Measurements from ENCODE around the gene STAC3. TPM values are rescaled to one million over a fixed set of nuclear protein-coding genes. Genes with fewer than 3 reads are reported as not detected.
A peak's percentile ranks its signal among the peaks of the same experiment; 100 is the strongest.
"Not testable (repeated sequence)": the region's sequence is repeated elsewhere in the genome, so short reads cannot be mapped to it uniquely, and the experiment has no call there.

The STAC3 gene
- polyA plus RNA-seq (2012; ENCODE audit: missing spikeins): 4.4 TPM

DNA sequence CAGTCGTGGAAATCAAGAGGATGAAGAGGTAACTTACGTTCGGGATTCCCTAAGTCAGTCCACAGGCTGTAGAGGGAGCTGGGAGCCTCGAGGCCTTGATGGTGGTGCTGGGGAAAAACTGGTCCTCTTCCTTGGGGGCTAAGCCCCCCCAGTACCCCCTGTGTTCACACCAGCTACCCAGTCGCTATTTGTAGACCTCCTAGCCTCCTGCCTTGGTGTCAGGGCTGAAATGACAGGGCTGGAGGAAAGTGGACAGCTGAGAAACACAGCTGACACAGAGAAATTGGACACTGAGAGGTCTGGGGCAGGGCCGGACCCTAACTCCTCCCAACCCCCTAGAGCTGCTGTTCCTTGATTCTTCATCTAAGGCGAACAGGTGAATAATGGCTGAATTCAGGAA is at the start of gene STAC3:
TSS of gene STAC3 (minus strand) at position 232 of the 400 bp plus-strand sequence. CDS start 1,551 bp downstream, outside the sequence.
- TF ChIP-seq TAF1 (IDR thresholded peaks at IDR 0.05; ENCODE audit: borderline replicate concordance, low read depth, low read length): no peak
- TF ChIP-seq POLR2A (IDR thresholded peaks at IDR 0.05; ENCODE audit: low read depth, low read length): no peak
- no peak for TF ChIP-seq POLR2AphosphoS5 (IDR thresholded peaks at IDR 0.05; ENCODE audit: low read depth, low read length)
- DNase-seq (ENCODE audit: insufficient read length) (no peak), FAIRE-seq (no peak)

DNA sequence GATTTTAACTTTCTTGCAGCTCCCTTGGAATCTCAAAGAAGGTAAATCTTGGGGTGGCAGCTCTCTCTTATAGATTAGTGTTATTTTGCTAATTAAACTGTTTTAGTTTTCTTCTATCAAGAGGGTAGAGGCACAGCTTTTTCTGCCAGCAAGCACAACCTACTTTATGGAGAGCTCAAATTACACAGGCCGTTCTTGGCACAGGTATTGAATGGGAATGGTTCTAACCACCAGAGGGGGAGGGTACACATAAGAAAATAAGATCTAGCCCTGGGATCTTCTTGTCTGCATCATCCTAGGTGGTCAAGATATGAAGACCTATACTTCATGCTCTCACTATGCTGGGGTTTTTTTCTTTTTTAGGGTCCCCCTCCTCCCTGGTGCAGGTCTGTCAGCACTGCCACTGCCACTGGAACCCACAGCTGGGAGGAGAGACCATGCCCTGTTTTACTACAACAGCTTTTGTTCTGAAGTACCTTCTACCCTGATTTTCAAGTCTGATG is 48.6 kb upstream of the STAC3 start:
- FAIRE-seq: no peak
- no peak for DNase-seq (ENCODE audit: insufficient read length)
- no peak for TF ChIP-seq POLR2AphosphoS5 (IDR thresholded peaks at IDR 0.05; ENCODE audit: low read depth, low read length)
- TF ChIP-seq TAF1 (IDR thresholded peaks at IDR 0.05; ENCODE audit: borderline replicate concordance, low read depth, low read length): no peak
- no peak for TF ChIP-seq POLR2A (IDR thresholded peaks at IDR 0.05; ENCODE audit: low read depth, low read length)

DNA sequence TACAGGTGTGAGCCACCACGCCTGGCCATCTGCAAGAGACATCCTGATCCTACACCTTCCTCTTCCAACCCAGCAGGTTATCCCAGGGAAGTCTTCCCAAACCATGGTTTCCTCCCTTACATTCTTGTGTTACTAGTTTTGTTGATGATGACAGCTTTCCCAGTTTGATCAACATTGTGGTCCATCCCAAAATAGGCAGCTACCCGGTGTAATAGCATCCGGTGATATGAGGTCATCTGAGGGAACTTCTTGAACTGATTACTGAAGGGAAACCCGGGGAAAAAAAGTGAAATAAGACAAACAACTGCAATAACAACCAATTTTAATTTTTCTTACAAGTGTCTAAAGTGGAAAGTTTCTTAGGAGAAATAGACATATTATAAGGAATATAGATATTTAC is 45.3 kb upstream of the STAC3 start:
- no peak for FAIRE-seq
- TF ChIP-seq POLR2AphosphoS5 (IDR thresholded peaks at IDR 0.05; ENCODE audit: low read depth, low read length) (no peak), POLR2A (IDR thresholded peaks at IDR 0.05; ENCODE audit: low read depth, low read length) (no peak), TAF1 (IDR thresholded peaks at IDR 0.05; ENCODE audit: borderline replicate concordance, low read depth, low read length) (no peak)
- DNase-seq (ENCODE audit: insufficient read length): no peak

- not testable (repeated sequence) for FAIRE-seq; DNase-seq (ENCODE audit: insufficient read length)
Observed at GRCh38 chr12:57282073-57282472, 31.1 kb upstream of the STAC3 start.

DNA sequence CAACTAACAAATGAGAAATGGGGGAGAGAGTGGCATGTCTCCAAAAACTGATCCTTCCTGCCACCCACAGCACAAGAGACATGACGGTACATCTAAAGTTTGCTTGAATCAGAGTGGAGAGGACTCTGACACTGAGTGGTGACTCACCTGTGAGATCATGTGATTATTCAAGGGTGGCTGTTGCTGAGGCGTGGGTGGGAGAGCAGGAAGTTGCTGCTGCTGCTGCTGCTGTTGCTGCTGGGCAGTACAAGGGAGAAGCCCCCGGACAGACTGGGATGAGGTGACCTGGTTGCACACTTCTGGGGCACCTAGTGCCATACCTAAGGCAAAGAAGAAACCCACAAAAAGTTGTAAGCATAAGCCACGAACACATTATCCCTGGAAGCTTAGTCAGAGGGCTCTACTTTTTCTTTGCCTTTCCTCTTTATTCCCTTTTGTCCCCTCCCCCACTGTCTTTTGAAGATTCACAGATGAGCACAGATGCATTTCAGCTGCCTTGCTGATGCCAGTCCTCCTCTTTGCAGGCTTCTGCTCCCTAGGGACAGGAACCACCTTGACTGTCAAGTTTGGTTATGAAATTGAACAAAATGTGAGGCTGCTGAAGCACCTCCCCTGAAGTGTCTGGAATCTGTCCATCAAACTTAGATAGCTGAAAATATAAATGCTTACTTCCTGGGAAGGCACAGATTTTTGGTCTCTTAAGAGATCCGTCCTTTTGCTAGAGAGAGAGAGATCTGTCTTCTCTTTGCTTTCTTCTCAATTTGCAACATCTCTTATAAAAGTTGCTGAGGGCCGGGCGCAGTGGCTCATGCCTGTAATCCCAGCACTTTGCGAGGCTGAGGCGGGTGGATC is 29.4 kb upstream of the STAC3 start:
- TF ChIP-seq TAF1 (IDR thresholded peaks at IDR 0.05; ENCODE audit: borderline replicate concordance, low read depth, low read length) (no peak), POLR2A (IDR thresholded peaks at IDR 0.05; ENCODE audit: low read depth, low read length) (0 out of 2 replicates have a peak, but pooled peaks have one; percentile 49), POLR2AphosphoS5 (IDR thresholded peaks at IDR 0.05; ENCODE audit: low read depth, low read length) (peak; percentile 40; the same call in 1 of the 2 replicates)
- peak; percentile 53 for DNase-seq (ENCODE audit: insufficient read length)
- peak; percentile 92 for FAIRE-seq

GRCh38 chr12:57278465-57279381 is 27.7 kb upstream of the STAC3 start:
- DNase-seq (ENCODE audit: insufficient read length) (no peak), FAIRE-seq (no peak)
- no peak for TF ChIP-seq TAF1 (IDR thresholded peaks at IDR 0.05; ENCODE audit: borderline replicate concordance, low read depth, low read length)
- TF ChIP-seq POLR2A (IDR thresholded peaks at IDR 0.05; ENCODE audit: low read depth, low read length): no peak
- TF ChIP-seq POLR2AphosphoS5 (IDR thresholded peaks at IDR 0.05; ENCODE audit: low read depth, low read length): no peak

DNA sequence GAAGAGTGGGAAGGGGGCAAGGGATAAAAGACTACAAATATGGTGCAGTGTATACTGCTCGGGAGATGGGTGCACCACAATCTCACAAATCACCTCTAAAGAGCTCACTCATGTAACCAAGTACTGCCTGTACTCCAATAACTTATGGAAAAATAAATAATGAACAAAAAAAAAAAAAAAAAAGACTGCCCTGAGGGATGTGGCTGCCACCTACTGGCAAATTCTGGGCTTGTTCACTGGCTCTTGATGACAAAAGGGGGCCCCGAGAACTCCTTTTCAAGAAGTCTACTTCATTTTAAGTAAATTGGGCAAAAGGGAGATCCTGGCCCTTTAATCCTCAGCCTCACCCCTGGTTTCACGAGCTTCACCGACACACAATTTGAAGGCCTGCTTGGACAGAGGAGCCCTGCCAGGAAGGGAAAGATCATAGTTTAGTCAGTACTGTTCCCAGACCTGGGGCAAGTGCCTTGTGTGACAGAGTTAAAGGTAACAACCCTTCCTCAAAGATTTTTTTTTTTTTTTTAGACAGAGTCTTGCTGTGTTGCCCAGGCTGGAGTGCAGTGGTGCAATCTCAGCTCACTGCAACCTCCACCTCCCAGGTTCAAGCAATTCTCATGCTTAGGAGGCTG is 26.1 kb upstream of the STAC3 start:
- TF ChIP-seq POLR2AphosphoS5 (IDR thresholded peaks at IDR 0.05; ENCODE audit: low read depth, low read length): no peak
- no peak for TF ChIP-seq POLR2A (IDR thresholded peaks at IDR 0.05; ENCODE audit: low read depth, low read length)
- no peak for TF ChIP-seq TAF1 (IDR thresholded peaks at IDR 0.05; ENCODE audit: borderline replicate concordance, low read depth, low read length)
- DNase-seq (ENCODE audit: insufficient read length): no peak
- no peak for FAIRE-seq

- FAIRE-seq; DNase-seq (ENCODE audit: insufficient read length): not testable (repeated sequence)
Observed at GRCh38 chr12:57276233-57276632, 25.2 kb upstream of the STAC3 start.

DNA sequence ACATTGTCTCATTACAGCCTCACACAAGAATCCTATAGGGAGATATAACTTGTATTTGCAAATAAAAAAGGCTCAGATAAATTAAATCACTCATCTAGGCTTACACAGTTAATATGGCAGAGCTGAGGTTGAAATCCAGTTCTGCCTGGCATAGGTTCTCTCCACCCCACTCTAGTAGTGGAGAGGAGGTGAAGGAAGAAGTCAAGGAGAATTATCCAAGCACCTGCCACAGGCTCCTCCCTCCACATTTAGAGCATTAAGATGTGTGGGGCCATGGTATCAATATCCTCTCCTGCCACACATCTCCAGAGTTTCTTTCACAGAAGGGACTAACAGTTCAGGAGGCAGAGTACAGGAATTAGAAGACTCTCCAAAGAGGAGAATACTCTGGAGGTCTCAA is 22.5 kb upstream of the STAC3 start:
- FAIRE-seq (no peak), DNase-seq (ENCODE audit: insufficient read length) (no peak)
- TF ChIP-seq POLR2AphosphoS5 (IDR thresholded peaks at IDR 0.05; ENCODE audit: low read depth, low read length) (no peak), TAF1 (IDR thresholded peaks at IDR 0.05; ENCODE audit: borderline replicate concordance, low read depth, low read length) (no peak), POLR2A (IDR thresholded peaks at IDR 0.05; ENCODE audit: low read depth, low read length) (no peak)

GRCh38 chr12:57272337-57273151 is 21.6 kb upstream of the STAC3 start:
- DNase-seq (ENCODE audit: insufficient read length) (no peak), FAIRE-seq (no peak)
- no peak for TF ChIP-seq POLR2AphosphoS5 (IDR thresholded peaks at IDR 0.05; ENCODE audit: low read depth, low read length)
- no peak for TF ChIP-seq TAF1 (IDR thresholded peaks at IDR 0.05; ENCODE audit: borderline replicate concordance, low read depth, low read length)
- TF ChIP-seq POLR2A (IDR thresholded peaks at IDR 0.05; ENCODE audit: low read depth, low read length): no peak

Data from GM12892 (cell line).